ENCODE results near the gene C9orf50.
"Not testable (repeated sequence)": the region's sequence is repeated elsewhere in the genome, so short reads cannot be mapped to it uniquely, and the experiment has no call there.

The C9orf50 gene

GRCh38 chr9:129620669-129621295 lies at the start of gene C9orf50:
Gene C9orf50, minus strand, starts transcription at chr9:129621101. Its CDS starts 527 bp downstream, at chr9:129620574.
- no peak for DNase-seq

- no peak for DNase-seq
These were observed 49.0 kb upstream of the C9orf50 start for GRCh38 chr9:129669946-129670345.

- DNase-seq = no peak
These were observed 48.3 kb upstream of the C9orf50 start for GRCh38 chr9:129669141-129669718.

- no peak for DNase-seq
These were observed 46.9 kb upstream of the C9orf50 start for GRCh38 chr9:129667850-129668249.

GRCh38 chr9:129667378-129667777 lies 46.5 kb upstream of the C9orf50 start:
- no peak for DNase-seq

GRCh38 chr9:129666575-129666974 lies 45.7 kb upstream of the C9orf50 start:
- no peak for DNase-seq

- no peak for DNase-seq
These were observed 45.1 kb upstream of the C9orf50 start for GRCh38 chr9:129665814-129666520.

- peak; percentile 72 for DNase-seq
These were observed 44.5 kb upstream of the C9orf50 start, which contains the start of gene PRRX2 for GRCh38 chr9:129665389-129665775. Gene PRRX2, plus strand, starts transcription at chr9:129665647. Its CDS starts 221 bp downstream, at chr9:129665868.

- DNase-seq = no peak
These were observed 44.0 kb upstream of the C9orf50 start for GRCh38 chr9:129664746-129665388.

- DNase-seq = not testable (repeated sequence)
These were observed 41.3 kb upstream of the C9orf50 start for GRCh38 chr9:129662239-129662638.

- no peak for DNase-seq
These were observed 40.1 kb upstream of the C9orf50 start for GRCh38 chr9:129661029-129661428.

- DNase-seq = no peak
These were observed 36.0 kb upstream of the C9orf50 start for GRCh38 chr9:129656795-129657390.

GRCh38 chr9:129655696-129656095 lies 34.8 kb upstream of the C9orf50 start:
- DNase-seq = no peak

- no peak for DNase-seq
These were observed 34.3 kb upstream of the C9orf50 start for GRCh38 chr9:129655154-129655553.

- DNase-seq = no peak
These were observed 33.7 kb upstream of the C9orf50 start for GRCh38 chr9:129654554-129655040.

GRCh38 chr9:129653823-129654553 lies 33.1 kb upstream of the C9orf50 start:
- no peak for DNase-seq

GRCh38 chr9:129650680-129651235 lies 29.9 kb upstream of the C9orf50 start:
- DNase-seq = no peak

GRCh38 chr9:129649726-129650679 lies 29.1 kb upstream of the C9orf50 start:
- no peak for DNase-seq

GRCh38 chr9:129648764-129649115 lies 27.8 kb upstream of the C9orf50 start:
- no peak for DNase-seq

GRCh38 chr9:129648092-129648763 lies 27.3 kb upstream of the C9orf50 start:
- DNase-seq = no peak

Measured in activated CD8-positive, alpha-beta memory T cell treated with anti-CD3 and anti-CD28 coated beads, Interleukin-2, amount 50 U/mL, for 48 hours (primary cell).